Nephron (organoid): ENCODE results near the gene DRC7.

Experiments
- H3K27ac Mint-ChIP-seq, 3 experiments: 2 replicates each; pipeline ENCODE4 v1.8.0; 2020; ENCODE audit warnings: mixed read lengths in 3 of 3, mild to moderate bottlenecking in 2 of 3, moderate library complexity in 1 of 3
- H3K27me3 Mint-ChIP-seq: 2 replicates; pipeline ENCODE4 v1.8.0; 2021; ENCODE audit warnings: low read depth, mild to moderate bottlenecking, moderate library complexity, mixed read lengths
- H3K36me3 Mint-ChIP-seq: 2 replicates; pipeline ENCODE4 v1.8.0; 2020; ENCODE audit warnings: low read depth, mixed read lengths
- H3K4me1 Mint-ChIP-seq: 2 replicates; pipeline ENCODE4 v1.8.0; 2020; ENCODE audit warnings: mixed read lengths
- H3K4me3 Mint-ChIP-seq, 3 experiments: 2 replicates each; pipeline ENCODE4 v1.8.0; 2020; ENCODE audit warnings: mild to moderate bottlenecking in 3 of 3, mixed read lengths in 3 of 3, moderate library complexity in 2 of 3
- H3K9me3 Mint-ChIP-seq: 2 replicates; pipeline ENCODE4 v1.8.0; 2020; ENCODE audit warnings: mixed read lengths
- CTCF ChIP-seq, 3 experiments: fragments of 200-600 bp; sonication (generic); IDR thresholded peaks; one replicate each; pipeline ENCODE4 v1.5.0; 2021; ENCODE audit warnings: antibody characterized with exemption in 3 of 3; ENCODE audit not compliant: unreplicated experiment in 3 of 3

DRC7 gene

GRCh38 chr16:57692636-57693035 lies 2.0 kb upstream of the DRC7 start:
- Mint-ChIP-seq H3K27ac (no peak overlapping the region), H3K27me3 (peaks cover 6% of the 10 kb centered on the region), H3K36me3 (no peaks in the 10 kb centered on the region), H3K9me3 (no peaks in the 10 kb centered on the region), H3K4me3 (no peak overlapping the region), H3K4me1 (peaks cover 6% of the 10 kb centered on the region)
- no peak for TF ChIP-seq CTCF (IDR thresholded peaks at IDR 0.05; ENCODE audit: unreplicated experiment in 3 of 3)

GRCh38 chr16:57693550-57693949 lies 1.1 kb upstream of the DRC7 start:
- no peak overlapping the region for H3K4me3 Mint-ChIP-seq
- H3K27me3 Mint-ChIP-seq: peaks cover 3% of the 10 kb centered on the region
- H3K27ac Mint-ChIP-seq: peak overlapping the region in 1 of 3 experiments; percentile 52
- no peaks in the 10 kb centered on the region for H3K9me3 Mint-ChIP-seq
- H3K4me1 Mint-ChIP-seq: peaks cover 6% of the 10 kb centered on the region
- TF ChIP-seq CTCF (IDR thresholded peaks at IDR 0.05; ENCODE audit: unreplicated experiment in 3 of 3): no peak
- no peaks in the 10 kb centered on the region for H3K36me3 Mint-ChIP-seq

GRCh38 chr16:57694231-57694724 lies 328 bp upstream of the DRC7 start:
- Mint-ChIP-seq H3K4me1 (peaks cover 3% of the 10 kb centered on the region), H3K27me3 (peaks cover 3% of the 10 kb centered on the region), H3K9me3 (no peaks in the 10 kb centered on the region), H3K36me3 (no peaks in the 10 kb centered on the region), H3K4me3 (peak overlapping the region in 2 of 3 experiments; percentile 82), H3K27ac (peak overlapping the region in 2 of 3 experiments; percentile 41 to 52)
- no peak for TF ChIP-seq CTCF (IDR thresholded peaks at IDR 0.05; ENCODE audit: unreplicated experiment in 3 of 3)

GRCh38 chr16:57695680-57696069 lies 1.1 kb downstream of the DRC7 start:
- TF ChIP-seq CTCF (IDR thresholded peaks at IDR 0.05; ENCODE audit: unreplicated experiment in 3 of 3): no peak
- Mint-ChIP-seq H3K36me3 (no peaks in the 10 kb centered on the region), H3K9me3 (no peaks in the 10 kb centered on the region), H3K4me3 (no peak overlapping the region), H3K27ac (no peak overlapping the region), H3K4me1 (peaks cover under 1% of the 10 kb centered on the region), H3K27me3 (peaks cover 3% of the 10 kb centered on the region)

GRCh38 chr16:57696240-57696639 lies 1.6 kb downstream of the DRC7 start:
- no peak for TF ChIP-seq CTCF (IDR thresholded peaks at IDR 0.05; ENCODE audit: unreplicated experiment in 3 of 3)
- Mint-ChIP-seq H3K36me3 (no peaks in the 10 kb centered on the region), H3K4me3 (no peak overlapping the region), H3K27ac (no peak overlapping the region), H3K4me1 (peaks cover 7% of the 10 kb centered on the region), H3K9me3 (no peaks in the 10 kb centered on the region), H3K27me3 (peaks cover 3% of the 10 kb centered on the region)

GRCh38 chr16:57697896-57698537 lies 3.4 kb downstream of the DRC7 start:
- Mint-ChIP-seq H3K4me3 (no peak overlapping the region), H3K36me3 (no peaks in the 10 kb centered on the region), H3K9me3 (no peaks in the 10 kb centered on the region), H3K4me1 (peaks cover 16% of the 10 kb centered on the region), H3K27me3 (no peaks in the 10 kb centered on the region), H3K27ac (no peak overlapping the region)
- TF ChIP-seq CTCF (IDR thresholded peaks at IDR 0.05; ENCODE audit: unreplicated experiment in 3 of 3): no peak
